MM.1S (cell line): ENCODE measurements around the gene NCF2.

Experiments used
- DNase-seq: peaks from one replicate; pipeline ENCODE4 v3.0.0-alpha.2; 2015
- H2AFZ ChIP-seq: fragments of 300-600 bp; sonication (generic); 2 replicates; pipeline ENCODE4 v1.6.0; 2016; ENCODE audit warnings: antibody characterized with exemption, low read length
- H3F3A ChIP-seq: fragments of 300-600 bp; sonication (generic); 2 replicates; pipeline ENCODE4 v1.6.1; 2016; ENCODE audit warnings: mild to moderate bottlenecking, antibody characterized with exemption, low read length, moderate library complexity, mixed read lengths; ENCODE audit not compliant: insufficient read depth
- H3K27ac ChIP-seq: fragments of 300-600 bp; sonication (generic); 2 replicates; pipeline ENCODE4 v1.5.1; 2016; ENCODE audit warnings: mild to moderate bottlenecking, low read length
- H3K27me3 ChIP-seq: fragments of 300-600 bp; sonication (generic); replicated peaks from 2 replicates; pipeline ENCODE4 v1.6.0; 2016; ENCODE audit warnings: low read length; ENCODE audit not compliant: insufficient read depth
- H3K36me3 ChIP-seq: fragments of 300-600 bp; sonication (generic); replicated peaks from 2 replicates; pipeline ENCODE4 v1.6.1; 2016; ENCODE audit warnings: mild to moderate bottlenecking, low read length, mixed read lengths; ENCODE audit not compliant: insufficient read depth
- H3K4me1 ChIP-seq: fragments of 300-600 bp; sonication (generic); 2 replicates; pipeline ENCODE4 v1.6.1; 2016; ENCODE audit warnings: low read length, mixed read lengths
- H3K4me2 ChIP-seq: fragments of 300-600 bp; sonication (generic); 2 replicates; pipeline ENCODE4 v1.6.0; 2016; ENCODE audit warnings: low read depth, low read length
- H3K4me3 ChIP-seq: fragments of 300-600 bp; sonication (generic); 2 replicates; pipeline ENCODE4 v1.5.1; 2016; ENCODE audit warnings: low read length, mixed read lengths
- H3K79me2 ChIP-seq: fragments of 300-600 bp; sonication (generic); 2 replicates; pipeline ENCODE4 v1.6.1; 2016; ENCODE audit warnings: mixed run types, low read length, mixed read lengths
- H3K9ac ChIP-seq: fragments of 300-600 bp; sonication (generic); 2 replicates; pipeline ENCODE4 v1.6.1; 2016; ENCODE audit warnings: low read length, mixed read lengths
- H3K9me2 ChIP-seq: fragments of 300-600 bp; sonication (generic); replicated peaks from 2 replicates; pipeline ENCODE4 v1.6.1; 2016; ENCODE audit warnings: mild to moderate bottlenecking, low read length, mixed read lengths; ENCODE audit not compliant: insufficient read depth
- H3K9me3 ChIP-seq: fragments of 300-600 bp; sonication (generic); replicated peaks from 2 replicates; pipeline ENCODE4 v1.6.1; 2016; ENCODE audit warnings: mild to moderate bottlenecking, low read length, mixed read lengths; ENCODE audit not compliant: insufficient read depth
- H4K20me1 ChIP-seq: fragments of 300-600 bp; sonication (generic); 2 replicates; pipeline ENCODE4 v1.6.1; 2016; ENCODE audit warnings: mild to moderate bottlenecking, low read length, moderate library complexity, mixed read lengths; ENCODE audit not compliant: insufficient read depth
- EZH2 ChIP-seq: fragments of 300-600 bp; sonication (generic); optimal IDR thresholded peaks from 2 replicates; pipeline ENCODE3; 2017; ENCODE audit warnings: low read depth, mild to moderate bottlenecking, antibody characterized with exemption, low read length, mixed read lengths
- EZH2phosphoT487 ChIP-seq: fragments of 300-600 bp; sonication (generic); IDR thresholded peaks from 2 replicates; pipeline ENCODE4 v1.6.1; 2018; ENCODE audit warnings: antibody characterized with exemption, low read length
- TF ChIP-seq, protein P1 (sequence below): fragments of 300-600 bp; sonication (generic); IDR thresholded peaks from 2 replicates; pipeline ENCODE4 v1.5.1; 2016; ENCODE audit warnings: antibody characterized with exemption, low read length, mixed read lengths

Gene NCF2

GRCh38 chr1:183586926-183587325 is 3.3 kb downstream of the NCF2 start:
- H3K36me3 ChIP-seq, result no peaks in the 10 kb centered on the region
- H3K9me3 ChIP-seq, result no peaks in the 10 kb centered on the region
- H3K4me1 ChIP-seq, result peaks cover 25% of the 10 kb centered on the region
- H3K27me3 ChIP-seq, result no peaks in the 10 kb centered on the region
- H3K4me2 ChIP-seq, result no peak overlapping the region
- H3K79me2 ChIP-seq, result peaks cover 8% of the 10 kb centered on the region
- no peak overlapping the region for H3K27ac ChIP-seq
- no peaks in the 10 kb centered on the region for H3K9me2 ChIP-seq
- TF ChIP-seq, protein P1, sequence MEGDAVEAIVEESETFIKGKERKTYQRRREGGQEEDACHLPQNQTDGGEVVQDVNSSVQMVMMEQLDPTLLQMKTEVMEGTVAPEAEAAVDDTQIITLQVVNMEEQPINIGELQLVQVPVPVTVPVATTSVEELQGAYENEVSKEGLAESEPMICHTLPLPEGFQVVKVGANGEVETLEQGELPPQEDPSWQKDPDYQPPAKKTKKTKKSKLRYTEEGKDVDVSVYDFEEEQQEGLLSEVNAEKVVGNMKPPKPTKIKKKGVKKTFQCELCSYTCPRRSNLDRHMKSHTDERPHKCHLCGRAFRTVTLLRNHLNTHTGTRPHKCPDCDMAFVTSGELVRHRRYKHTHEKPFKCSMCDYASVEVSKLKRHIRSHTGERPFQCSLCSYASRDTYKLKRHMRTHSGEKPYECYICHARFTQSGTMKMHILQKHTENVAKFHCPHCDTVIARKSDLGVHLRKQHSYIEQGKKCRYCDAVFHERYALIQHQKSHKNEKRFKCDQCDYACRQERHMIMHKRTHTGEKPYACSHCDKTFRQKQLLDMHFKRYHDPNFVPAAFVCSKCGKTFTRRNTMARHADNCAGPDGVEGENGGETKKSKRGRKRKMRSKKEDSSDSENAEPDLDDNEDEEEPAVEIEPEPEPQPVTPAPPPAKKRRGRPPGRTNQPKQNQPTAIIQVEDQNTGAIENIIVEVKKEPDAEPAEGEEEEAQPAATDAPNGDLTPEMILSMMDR, result no peak
- TF ChIP-seq EZH2phosphoT487, result no peak
- TF ChIP-seq EZH2, result no peak
- H3K9ac ChIP-seq, result no peak overlapping the region
- DNase-seq, result no peak
- no peak overlapping the region for H3K4me3 ChIP-seq
- peaks cover 24% of the 10 kb centered on the region for H3F3A ChIP-seq
- no peak overlapping the region for H2AFZ ChIP-seq
- H4K20me1 ChIP-seq, result no peaks in the 10 kb centered on the region

DNA sequence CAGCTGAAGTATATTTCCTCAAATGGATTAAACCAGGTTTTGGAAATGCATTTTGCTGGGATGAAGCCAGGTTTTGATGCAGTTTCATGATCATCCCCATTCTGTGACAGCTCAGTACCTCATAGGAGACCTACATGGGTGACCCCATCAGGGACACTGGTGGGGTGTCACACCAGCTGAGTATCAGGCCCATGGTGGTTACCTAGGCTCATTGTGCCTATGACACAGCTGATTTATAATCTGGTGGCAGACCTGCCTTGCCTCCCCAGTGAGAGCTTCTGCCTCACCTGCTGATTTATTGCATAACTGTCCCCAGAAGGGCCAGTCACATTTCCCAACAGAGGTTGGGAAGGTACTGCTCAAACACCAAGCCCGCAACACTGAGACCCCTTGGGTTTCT is 3.8 kb downstream of the NCF2 start:
- Histone ChIP-seq H2AFZ (no peak overlapping the region), H3K79me2 (peaks cover 8% of the 10 kb centered on the region), H3F3A (peaks cover 24% of the 10 kb centered on the region), H3K4me3 (no peak overlapping the region), H3K27ac (no peak overlapping the region), H3K4me2 (no peak overlapping the region), H3K4me1 (peaks cover 25% of the 10 kb centered on the region), H4K20me1 (no peaks in the 10 kb centered on the region), H3K36me3 (no peaks in the 10 kb centered on the region), H3K9ac (no peak overlapping the region), H3K27me3 (no peaks in the 10 kb centered on the region), H3K9me3 (no peaks in the 10 kb centered on the region), H3K9me2 (no peaks in the 10 kb centered on the region)
- no peak for TF ChIP-seq EZH2
- DNase-seq, result no peak

- Histone ChIP-seq H3F3A (peaks cover 13% of the 10 kb centered on the region), H3K9me3 (no peaks in the 10 kb centered on the region), H4K20me1 (no peaks in the 10 kb centered on the region), H3K9me2 (no peaks in the 10 kb centered on the region), H2AFZ (no peak overlapping the region), H3K9ac (no peak overlapping the region), H3K79me2 (peaks cover 8% of the 10 kb centered on the region), H3K27ac (no peak overlapping the region), H3K4me3 (no peak overlapping the region), H3K36me3 (no peaks in the 10 kb centered on the region), H3K27me3 (no peaks in the 10 kb centered on the region), H3K4me2 (no peak overlapping the region), H3K4me1 (peaks cover 14% of the 10 kb centered on the region)
- DNase-seq, result peak; percentile 40
- TF ChIP-seq EZH2phosphoT487, result no peak
- TF ChIP-seq EZH2, result no peak
- TF ChIP-seq, protein P1, result no peak
These were observed 5.2 kb downstream of the NCF2 start for GRCh38 chr1:183585038-183585437.

DNA sequence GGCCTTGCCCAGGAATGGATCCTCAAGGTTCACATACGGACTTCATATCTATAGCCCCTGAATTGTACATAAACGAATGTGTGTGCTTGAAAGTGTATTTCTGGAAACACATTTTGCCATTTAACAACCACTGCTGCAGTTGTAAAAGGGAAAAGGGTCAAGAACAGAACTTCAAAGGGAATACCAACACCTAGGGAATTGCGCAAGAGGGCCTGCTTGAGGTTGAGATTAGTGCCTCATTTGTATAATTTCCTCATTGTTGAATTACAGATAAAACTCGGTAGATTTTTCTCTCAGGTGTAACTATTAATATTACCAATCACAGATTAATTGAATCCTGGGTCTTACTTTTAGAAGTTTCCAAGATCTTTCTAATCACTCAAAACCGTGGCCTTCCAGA is 6.1 kb downstream of the NCF2 start:
- Histone ChIP-seq H3K9me2 (no peaks in the 10 kb centered on the region), H3K4me2 (no peak overlapping the region), H3K79me2 (peaks cover 8% of the 10 kb centered on the region), H3K27ac (no peak overlapping the region), H3K27me3 (no peaks in the 10 kb centered on the region), H3K9ac (no peak overlapping the region), H3K4me3 (no peak overlapping the region), H3K9me3 (no peaks in the 10 kb centered on the region), H3K4me1 (peaks cover 6% of the 10 kb centered on the region), H3F3A (peaks cover 4% of the 10 kb centered on the region; the same call in 1 of the 2 replicates), H4K20me1 (no peaks in the 10 kb centered on the region), H3K36me3 (no peaks in the 10 kb centered on the region), H2AFZ (no peak overlapping the region)
- DNase-seq, result no peak
- TF ChIP-seq, protein P1, result no peak
- TF ChIP-seq EZH2, result no peak
- TF ChIP-seq EZH2phosphoT487, result no peak
